Neural cell (in vitro differentiated cells): Measurements from ENCODE around the gene SLC6A19. TPM values are rescaled to one million over a fixed set of nuclear protein-coding genes. Genes with fewer than 3 reads are reported as not detected.

Experiments
- H2AFZ ChIP-seq: fragments of 200-600, 300-800 bp; sonication (generic), shearing (Covaris generic); 2 replicates; pipeline ENCODE4 v1.6.0; 2014; ENCODE audit warnings: low read depth, mild to moderate bottlenecking, antibody characterized with exemption, low read length, moderate library complexity
- H3F3A ChIP-seq: fragments of 200-600 bp; shearing (Covaris generic); 2 replicates; pipeline ENCODE4 v1.6.1; 2016; ENCODE audit warnings: mild to moderate bottlenecking, moderate library complexity, mixed read lengths, antibody characterized with exemption, low read length; ENCODE audit not compliant: insufficient read depth, poor library complexity, severe bottlenecking
- H3K27ac ChIP-seq: fragments of 200-600, 300-800 bp; sonication (generic), shearing (Covaris generic); 2 replicates; pipeline ENCODE4 v1.5.1; 2014; ENCODE audit warnings: mild to moderate bottlenecking, low read length, moderate library complexity
- H3K27me3 ChIP-seq: fragments of 300-800, 200-600 bp; sonication (generic), shearing (Covaris generic); 2 replicates; pipeline ENCODE4 v1.6.0; 2014; ENCODE audit warnings: mild to moderate bottlenecking, low read depth, low read length, moderate library complexity; ENCODE audit not compliant: insufficient read depth
- H3K36me3 ChIP-seq: fragments of 300-800, 200-600 bp; sonication (generic), shearing (Covaris generic); 2 replicates; pipeline ENCODE4 v1.5.1; 2014; ENCODE audit warnings: mild to moderate bottlenecking, antibody characterized with exemption, low read length, moderate library complexity; ENCODE audit not compliant: insufficient read depth
- H3K4me2 ChIP-seq: fragments of 300-800, 200-600 bp; sonication (generic), shearing (Covaris generic); 2 replicates; pipeline ENCODE4 v1.6.0; 2014; ENCODE audit warnings: mild to moderate bottlenecking, low read length
- H3K4me3 ChIP-seq: fragments of 300-800, 200-600 bp; sonication (generic), shearing (Covaris generic); 2 replicates; pipeline ENCODE4 v1.5.1; 2014; ENCODE audit warnings: mild to moderate bottlenecking, low read length, moderate library complexity
- H3K79me2 ChIP-seq: fragments of 200-600 bp; shearing (Covaris generic); replicated peaks from 2 replicates; pipeline ENCODE4 v1.6.0; 2014; ENCODE audit warnings: mild to moderate bottlenecking, low read length, moderate library complexity; ENCODE audit not compliant: insufficient read depth
- H3K9ac ChIP-seq: fragments of 300-800, 200-600 bp; sonication (generic), shearing (Covaris generic); 2 replicates; pipeline ENCODE4 v1.6.1; 2016; ENCODE audit warnings: mild to moderate bottlenecking, low read length, mixed read lengths
- H3K9me2 ChIP-seq: fragments of 200-600 bp; shearing (Covaris generic); 2 replicates; pipeline ENCODE4 v1.6.1; 2016; ENCODE audit warnings: mild to moderate bottlenecking, low read length, mixed read lengths; ENCODE audit not compliant: insufficient read depth
- H3K9me3 ChIP-seq: fragments of 200-600, 300-800 bp; sonication (generic), shearing (Covaris generic); 2 replicates; pipeline ENCODE4 v1.6.1; 2016; ENCODE audit warnings: mild to moderate bottlenecking, mixed run types, low read length, moderate library complexity, mixed read lengths
- H4K20me1 ChIP-seq: fragments of 200-600 bp; shearing (Covaris generic); 2 replicates; pipeline ENCODE4 v1.6.1; 2016; ENCODE audit warnings: mild to moderate bottlenecking, mixed run types; ENCODE audit not compliant: insufficient read depth
- EP300 ChIP-seq: fragments of 450-650 bp; conservative IDR thresholded peaks from 2 replicates; pipeline ENCODE4 v1.6.1; 2014; ENCODE audit warnings: antibody characterized with exemption, mild to moderate bottlenecking, moderate library complexity; ENCODE audit not compliant: poor library complexity, severe bottlenecking
- EZH2 ChIP-seq: fragments of 200-600, 300-800 bp; shearing (Covaris generic), sonication (generic); IDR thresholded peaks from 2 replicates; pipeline ENCODE4 v1.6.1; 2014; ENCODE audit warnings: antibody characterized with exemption, low read length, borderline replicate concordance, mild to moderate bottlenecking; ENCODE audit not compliant: insufficient read depth, poor library complexity, severe bottlenecking
- MXI1 ChIP-seq: fragments of 450-650 bp; conservative IDR thresholded peaks from 2 replicates; pipeline ENCODE4 v1.6.1; 2014; ENCODE audit warnings: antibody characterized with exemption, mild to moderate bottlenecking; ENCODE audit not compliant: poor library complexity, severe bottlenecking
- POLR2AphosphoS5 ChIP-seq: IDR thresholded peaks from 2 replicates; pipeline ENCODE4 v1.6.1; 2012
- RAD21 ChIP-seq: fragments of 450-650 bp; conservative IDR thresholded peaks from 2 replicates; pipeline ENCODE4 v1.6.1; 2014; ENCODE audit warnings: antibody characterized with exemption, mild to moderate bottlenecking, moderate library complexity
- SMC3 ChIP-seq: fragments of 450-650 bp; conservative IDR thresholded peaks from 2 replicates; pipeline ENCODE4 v1.6.1; 2014; ENCODE audit warnings: antibody characterized with exemption, mild to moderate bottlenecking, moderate library complexity; ENCODE audit not compliant: poor library complexity
- TAF1 ChIP-seq: IDR thresholded peaks from 2 replicates; pipeline ENCODE4 v1.6.1; 2012; ENCODE audit warnings: low read depth
- polyA plus RNA-seq: library from polyadenylated mRNA; depleted of rRNA; stranded (reverse); fragments of >200 nt; gene quantifications from 2 replicates; pipeline ENCODE4 v1.2.3, GENCODE V29; 2014
- TF ChIP-seq, protein P1 (sequence below): fragments of 450-650 bp; IDR thresholded peaks from 2 replicates; pipeline ENCODE4 v1.5.1; 2014; ENCODE audit warnings: antibody characterized with exemption, mild to moderate bottlenecking, moderate library complexity; ENCODE audit not compliant: poor library complexity, severe bottlenecking
- TF ChIP-seq, protein P2 (sequence below): IDR thresholded peaks from 2 replicates; pipeline ENCODE4 v1.6.1; 2012; ENCODE audit warnings: borderline replicate concordance

SLC6A19 gene
- polyA plus RNA-seq, 1 donor from 2014 or later = not detected

DNA sequence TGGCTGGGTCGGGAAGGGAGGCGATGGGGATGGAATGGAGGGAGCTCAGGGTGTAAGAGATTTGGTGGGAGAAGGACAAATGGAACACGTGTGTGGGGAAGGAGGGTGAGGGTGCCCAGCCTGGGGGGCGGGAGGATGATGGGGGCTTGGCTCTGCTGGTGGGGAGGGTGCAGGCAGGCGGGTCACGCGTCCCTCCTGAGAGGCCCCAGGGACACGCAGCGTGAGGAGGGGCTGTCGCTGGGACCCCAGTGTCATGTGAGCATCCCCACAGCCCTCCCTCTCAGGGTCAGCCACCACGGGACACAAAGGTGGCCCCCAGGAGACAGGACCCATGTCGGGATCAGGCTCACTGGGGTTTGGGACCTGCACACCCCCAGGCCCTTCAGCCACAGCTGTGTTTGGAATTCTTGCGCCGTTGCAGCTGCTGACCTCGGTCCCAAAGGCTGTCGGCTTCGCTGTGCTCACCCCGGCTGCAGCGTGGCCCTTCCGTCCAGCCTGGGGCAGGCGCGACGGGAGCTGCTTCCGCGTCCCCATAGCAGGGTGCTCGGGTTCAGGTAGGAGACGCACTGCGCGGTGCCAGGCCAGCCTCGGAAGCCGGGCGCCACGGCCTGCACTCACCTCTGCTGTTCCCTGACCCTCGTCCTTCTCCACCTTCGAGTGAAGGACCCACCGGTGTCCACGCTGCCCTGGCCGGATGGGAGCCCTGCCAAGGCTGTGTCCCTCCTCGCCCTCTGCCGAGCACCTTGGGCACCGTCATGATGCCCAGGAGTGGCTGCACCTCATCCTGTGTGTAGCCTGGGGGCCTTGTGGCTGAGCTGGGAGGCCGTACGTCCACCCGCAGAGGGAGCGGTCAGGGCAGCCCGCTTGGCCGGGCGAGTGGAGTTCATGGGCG, 5.4 kb downstream of the SLC6A19 start:
- no peaks in the 10 kb centered on the region for H3K9me2 ChIP-seq
- no peak overlapping the region for H3K4me3 ChIP-seq
- TF ChIP-seq, protein P1, sequence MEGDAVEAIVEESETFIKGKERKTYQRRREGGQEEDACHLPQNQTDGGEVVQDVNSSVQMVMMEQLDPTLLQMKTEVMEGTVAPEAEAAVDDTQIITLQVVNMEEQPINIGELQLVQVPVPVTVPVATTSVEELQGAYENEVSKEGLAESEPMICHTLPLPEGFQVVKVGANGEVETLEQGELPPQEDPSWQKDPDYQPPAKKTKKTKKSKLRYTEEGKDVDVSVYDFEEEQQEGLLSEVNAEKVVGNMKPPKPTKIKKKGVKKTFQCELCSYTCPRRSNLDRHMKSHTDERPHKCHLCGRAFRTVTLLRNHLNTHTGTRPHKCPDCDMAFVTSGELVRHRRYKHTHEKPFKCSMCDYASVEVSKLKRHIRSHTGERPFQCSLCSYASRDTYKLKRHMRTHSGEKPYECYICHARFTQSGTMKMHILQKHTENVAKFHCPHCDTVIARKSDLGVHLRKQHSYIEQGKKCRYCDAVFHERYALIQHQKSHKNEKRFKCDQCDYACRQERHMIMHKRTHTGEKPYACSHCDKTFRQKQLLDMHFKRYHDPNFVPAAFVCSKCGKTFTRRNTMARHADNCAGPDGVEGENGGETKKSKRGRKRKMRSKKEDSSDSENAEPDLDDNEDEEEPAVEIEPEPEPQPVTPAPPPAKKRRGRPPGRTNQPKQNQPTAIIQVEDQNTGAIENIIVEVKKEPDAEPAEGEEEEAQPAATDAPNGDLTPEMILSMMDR = no peak
- no peak for TF ChIP-seq SMC3
- TF ChIP-seq POLR2AphosphoS5 = no peak
- TF ChIP-seq MXI1 = no peak
- TF ChIP-seq EZH2 = no peak
- TF ChIP-seq, protein P2, sequence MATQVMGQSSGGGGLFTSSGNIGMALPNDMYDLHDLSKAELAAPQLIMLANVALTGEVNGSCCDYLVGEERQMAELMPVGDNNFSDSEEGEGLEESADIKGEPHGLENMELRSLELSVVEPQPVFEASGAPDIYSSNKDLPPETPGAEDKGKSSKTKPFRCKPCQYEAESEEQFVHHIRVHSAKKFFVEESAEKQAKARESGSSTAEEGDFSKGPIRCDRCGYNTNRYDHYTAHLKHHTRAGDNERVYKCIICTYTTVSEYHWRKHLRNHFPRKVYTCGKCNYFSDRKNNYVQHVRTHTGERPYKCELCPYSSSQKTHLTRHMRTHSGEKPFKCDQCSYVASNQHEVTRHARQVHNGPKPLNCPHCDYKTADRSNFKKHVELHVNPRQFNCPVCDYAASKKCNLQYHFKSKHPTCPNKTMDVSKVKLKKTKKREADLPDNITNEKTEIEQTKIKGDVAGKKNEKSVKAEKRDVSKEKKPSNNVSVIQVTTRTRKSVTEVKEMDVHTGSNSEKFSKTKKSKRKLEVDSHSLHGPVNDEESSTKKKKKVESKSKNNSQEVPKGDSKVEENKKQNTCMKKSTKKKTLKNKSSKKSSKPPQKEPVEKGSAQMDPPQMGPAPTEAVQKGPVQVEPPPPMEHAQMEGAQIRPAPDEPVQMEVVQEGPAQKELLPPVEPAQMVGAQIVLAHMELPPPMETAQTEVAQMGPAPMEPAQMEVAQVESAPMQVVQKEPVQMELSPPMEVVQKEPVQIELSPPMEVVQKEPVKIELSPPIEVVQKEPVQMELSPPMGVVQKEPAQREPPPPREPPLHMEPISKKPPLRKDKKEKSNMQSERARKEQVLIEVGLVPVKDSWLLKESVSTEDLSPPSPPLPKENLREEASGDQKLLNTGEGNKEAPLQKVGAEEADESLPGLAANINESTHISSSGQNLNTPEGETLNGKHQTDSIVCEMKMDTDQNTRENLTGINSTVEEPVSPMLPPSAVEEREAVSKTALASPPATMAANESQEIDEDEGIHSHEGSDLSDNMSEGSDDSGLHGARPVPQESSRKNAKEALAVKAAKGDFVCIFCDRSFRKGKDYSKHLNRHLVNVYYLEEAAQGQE = no peak
- TF ChIP-seq RAD21 = no peak
- no peak for TF ChIP-seq TAF1
- TF ChIP-seq EP300 = no peak

DNA sequence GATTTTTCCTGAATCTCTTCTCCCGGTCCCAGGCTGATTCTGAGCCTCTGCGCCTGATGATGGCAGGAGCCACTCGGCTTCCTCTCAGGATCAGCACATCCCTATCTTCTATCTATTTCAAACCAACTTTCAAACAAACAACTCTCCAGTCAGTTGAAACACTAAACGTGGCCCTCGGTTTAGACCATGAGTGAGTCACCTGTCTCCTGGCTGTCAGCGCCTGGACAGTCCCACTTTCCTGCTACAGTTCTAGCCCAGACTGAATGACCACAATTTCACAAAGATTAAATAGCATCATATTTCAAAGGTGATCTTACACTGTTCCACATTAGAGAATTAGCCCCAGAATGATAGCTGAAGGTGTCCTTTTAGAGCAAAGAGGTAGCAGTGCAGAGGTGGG, 6.2 kb downstream of the SLC6A19 start:
- no peaks in the 10 kb centered on the region for H3K79me2 ChIP-seq
- TF ChIP-seq, protein P2 = no peak
- TF ChIP-seq TAF1 = no peak
- no peaks in the 10 kb centered on the region for H3F3A ChIP-seq
- H3K9ac ChIP-seq = no peak overlapping the region
- H3K27ac ChIP-seq = no peak overlapping the region
- no peaks in the 10 kb centered on the region for H3K9me3 ChIP-seq
- no peaks in the 10 kb centered on the region for H4K20me1 ChIP-seq
- no peaks in the 10 kb centered on the region for H3K36me3 ChIP-seq
- H3K27me3 ChIP-seq = no peaks in the 10 kb centered on the region
- H2AFZ ChIP-seq = no peak overlapping the region
- H3K4me3 ChIP-seq = no peak overlapping the region
- no peak overlapping the region for H3K4me2 ChIP-seq
- H3K9me2 ChIP-seq = no peaks in the 10 kb centered on the region

More for the DNA sequence above, 5.4 kb downstream of the SLC6A19 start:
- Histone ChIP-seq H3K9ac (no peak overlapping the region), H3K4me2 (no peak overlapping the region), H3K36me3 (no peaks in the 10 kb centered on the region), H2AFZ (no peak overlapping the region), H3K79me2 (no peaks in the 10 kb centered on the region), H3K27me3 (no peaks in the 10 kb centered on the region), H3F3A (no peaks in the 10 kb centered on the region), H4K20me1 (no peaks in the 10 kb centered on the region), H3K9me3 (no peaks in the 10 kb centered on the region), H3K27ac (no peak overlapping the region)
